T47D (cell line): Measurements from ENCODE around the gene LMF2.

Experiments used
- DNase-seq, 2 experiments: peaks; one replicate each; pipeline versions ENCODE4 v3.0.0 to v3.0.0-alpha.2; 2011 to 2012; ENCODE audit warnings: low read depth in 1 of 2, low spot score in 1 of 2
- JUND ChIP-seq: IDR thresholded peaks from 2 replicates; pipeline ENCODE4 v1.6.1; 2012; ENCODE audit warnings: low read depth
- in situ Hi-C: cut with HindIII; loops from 2 replicates; pipeline ENCODE4 v1.10.0; 2016; ENCODE audit warnings: low sequenced_read_pairs, low pct_unique_long_range_greater_than_20kb

LMF2 gene

GRCh38 chr22:50486561-50487289 lies 20.8 kb downstream of the LMF2 start, which contains the start of gene MIOX:
TSS of gene MIOX (plus strand) at chr22:50486859. CDS start at chr22:50486898, 39 bp downstream.
- DNase-seq = no peak
- TF ChIP-seq JUND = no peak
- in situ Hi-C loops = no loop called here

DNA sequence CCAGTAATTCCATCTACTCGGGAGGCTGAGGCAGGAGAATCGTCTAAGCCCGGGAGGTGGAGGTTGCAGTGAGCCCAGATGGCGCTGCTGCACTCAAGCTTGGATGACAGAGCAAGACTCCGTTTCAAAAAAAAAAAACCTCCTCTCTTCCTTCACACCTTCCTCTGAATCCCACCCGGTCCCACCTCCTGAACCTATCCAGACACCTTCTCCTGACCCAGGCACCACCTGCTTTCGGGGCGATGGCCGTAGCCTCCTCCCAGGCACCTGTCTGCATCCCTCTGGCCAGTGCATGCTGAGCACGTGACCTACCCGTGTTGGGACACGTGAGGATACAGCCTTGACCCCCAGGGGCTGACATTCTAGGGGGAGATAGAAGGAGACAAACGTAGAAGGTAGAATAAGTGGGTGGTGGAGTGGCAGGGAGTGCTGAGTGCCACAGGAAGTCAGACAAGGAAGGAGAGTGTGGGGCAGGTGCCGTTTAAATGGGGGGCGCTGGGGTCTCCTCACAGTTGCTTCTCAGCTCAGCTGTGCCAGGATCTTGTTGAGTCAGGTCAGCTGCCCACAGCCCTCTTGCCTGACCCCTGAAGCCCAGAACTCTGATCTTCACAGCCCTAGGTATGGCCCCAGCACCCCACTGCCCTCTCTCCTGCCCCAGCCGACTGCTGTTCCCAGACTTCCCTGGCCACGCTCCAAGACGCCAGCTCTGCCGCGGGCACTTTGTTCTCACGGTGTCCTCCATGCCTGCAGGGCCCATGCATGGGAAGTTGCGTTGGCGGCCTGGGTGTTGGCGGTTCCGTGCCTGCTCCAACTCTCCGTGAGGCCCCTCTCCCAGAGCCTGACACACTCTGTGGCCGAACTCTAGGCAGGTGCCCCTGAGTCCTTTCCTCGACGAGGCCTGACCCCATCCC lies 22.0 kb downstream of the LMF2 start:
- in situ Hi-C loops = no loop called here
- DNase-seq = peak in 1 of 2 experiments; percentile 56
- TF ChIP-seq JUND = no peak

- in situ Hi-C loops = no loop called here
Observed at GRCh38 chr22:50483977-50484853, 23.3 kb downstream of the LMF2 start.

GRCh38 chr22:50483556-50483955 lies 23.9 kb downstream of the LMF2 start:
- no peak for TF ChIP-seq JUND
- in situ Hi-C loops = no loop called here
- DNase-seq = no peak

More at GRCh38 chr22:50483977-50484853, 23.3 kb downstream of the LMF2 start:
- no peak for DNase-seq
- TF ChIP-seq JUND = no peak

DNA sequence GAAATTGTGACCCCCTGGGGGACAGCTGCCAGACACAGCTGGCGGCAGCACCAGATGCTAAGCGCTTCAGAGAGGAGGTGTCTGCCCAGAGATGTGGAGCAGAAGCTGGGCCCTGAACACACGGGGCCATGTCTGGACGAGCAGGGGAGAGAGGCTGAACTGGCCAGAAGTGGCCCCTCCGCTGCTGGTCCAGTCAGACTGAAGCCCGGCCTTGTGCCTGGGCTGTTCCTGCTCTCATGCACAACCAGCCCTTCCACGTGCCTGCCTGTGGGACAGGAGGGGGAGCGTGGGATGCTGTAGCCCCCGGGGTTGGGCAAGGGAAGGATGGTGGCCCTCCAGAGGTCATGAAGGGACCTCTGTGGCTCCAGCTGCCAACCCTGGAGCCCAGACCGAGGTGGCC lies 24.4 kb downstream of the LMF2 start:
- no peak for DNase-seq
- TF ChIP-seq JUND = no peak
- in situ Hi-C loops = no loop called here

GRCh38 chr22:50482107-50483074 lies 25.1 kb downstream of the LMF2 start:
- no peak for TF ChIP-seq JUND
- in situ Hi-C loops = no loop called here
- DNase-seq = no peak

- TF ChIP-seq JUND = no peak
- DNase-seq = peak; percentile 47 to 70
- in situ Hi-C loops = no loop called here
Observed at GRCh38 chr22:50481440-50482106, 25.9 kb downstream of the LMF2 start, which contains the start of gene ADM2. TSS of gene ADM2 (plus strand) at chr22:50481543. CDS start at chr22:50481848, 305 bp downstream.

- TF ChIP-seq JUND = no peak
- in situ Hi-C loops = no loop called here
- DNase-seq = no peak
Observed at GRCh38 chr22:50481045-50481439, 26.5 kb downstream of the LMF2 start.

- in situ Hi-C loops = no loop called here
- no peak for TF ChIP-seq JUND
- DNase-seq = no peak
Observed at GRCh38 chr22:50479721-50480120, 27.8 kb downstream of the LMF2 start.

DNA sequence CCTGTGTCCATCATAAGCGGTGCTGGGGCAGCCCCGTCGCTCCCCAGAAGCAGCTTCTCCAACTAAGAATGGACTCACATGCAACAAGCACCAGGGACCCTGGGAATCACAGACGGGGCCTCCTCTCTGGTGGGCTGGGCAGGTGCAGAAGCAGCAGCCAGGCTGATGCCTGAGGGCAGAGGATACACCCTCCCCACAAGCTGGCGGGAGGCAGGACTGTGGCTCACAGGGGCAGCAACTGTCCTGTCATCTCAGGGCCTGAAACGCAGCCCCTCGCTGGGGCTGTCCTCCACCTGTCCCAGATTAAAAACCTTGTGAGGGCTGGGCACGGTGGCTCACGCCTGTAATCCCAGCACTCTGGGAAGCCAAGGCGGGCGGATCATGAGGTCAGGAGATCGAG lies 29.6 kb downstream of the LMF2 start:
- no peak for TF ChIP-seq JUND
- no peak for DNase-seq
- in situ Hi-C loops = no loop called here

DNA sequence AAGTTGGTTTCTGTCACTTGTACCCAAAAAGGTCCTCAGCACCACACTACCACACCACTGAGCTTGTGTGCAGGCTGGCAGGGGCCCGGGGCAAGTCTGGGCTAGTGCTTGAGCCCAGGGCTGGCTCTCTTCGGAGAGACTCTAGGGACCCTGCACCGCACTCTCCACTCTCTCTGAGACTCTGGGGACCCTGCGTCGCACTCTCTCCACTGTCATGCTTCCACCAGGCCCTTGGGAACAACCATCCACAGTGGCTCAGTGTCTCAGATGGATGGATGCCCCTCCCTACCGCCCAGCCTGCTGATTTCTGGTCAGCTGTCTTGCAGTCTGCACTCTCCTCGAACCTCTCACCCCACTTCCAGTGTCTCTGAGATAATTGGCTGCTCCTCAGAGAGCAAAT lies 30.6 kb downstream of the LMF2 start:
- in situ Hi-C loops = no loop called here
- no peak for DNase-seq
- TF ChIP-seq JUND = no peak
